ENCODE results near the gene TMEM132C.

Gene TMEM132C

GRCh38 chr12:128408669-128409068 is 141.7 kb downstream of the TMEM132C start:
- no peak for DNase-seq (ENCODE audit: extremely low read depth in 1 of 2, low read depth in 1 of 2)

GRCh38 chr12:128415036-128415560 is 148.1 kb downstream of the TMEM132C start:
- DNase-seq (ENCODE audit: extremely low read depth in 1 of 2, low read depth in 1 of 2) = no peak

- DNase-seq (ENCODE audit: extremely low read depth in 1 of 2, low read depth in 1 of 2) = no peak
Measured at GRCh38 chr12:128418944-128419343, 152.0 kb downstream of the TMEM132C start.

DNA sequence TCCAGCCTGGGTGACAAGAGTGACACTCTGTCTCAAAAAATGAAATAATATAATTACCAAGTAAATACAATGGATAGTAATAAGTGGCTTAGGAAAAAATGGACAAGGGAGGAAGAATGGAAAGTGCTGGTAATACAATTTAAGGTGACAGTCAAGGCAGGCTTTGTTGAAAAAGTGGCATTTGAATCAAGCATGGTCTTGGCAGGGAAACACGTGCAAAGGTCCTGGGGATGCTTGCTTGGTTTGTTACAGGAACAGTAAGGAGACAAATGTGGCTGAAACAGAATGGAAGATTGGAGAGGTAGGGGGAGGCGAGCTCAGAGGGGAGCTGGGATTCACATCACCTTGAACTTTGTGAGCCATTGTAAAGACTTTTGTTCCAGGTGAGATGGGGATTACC is 153.2 kb downstream of the TMEM132C start:
- DNase-seq (ENCODE audit: extremely low read depth in 1 of 2, low read depth in 1 of 2) = no peak

- no peak for DNase-seq (ENCODE audit: extremely low read depth in 1 of 2, low read depth in 1 of 2)
Measured at GRCh38 chr12:128421375-128421774, 154.4 kb downstream of the TMEM132C start.

DNA sequence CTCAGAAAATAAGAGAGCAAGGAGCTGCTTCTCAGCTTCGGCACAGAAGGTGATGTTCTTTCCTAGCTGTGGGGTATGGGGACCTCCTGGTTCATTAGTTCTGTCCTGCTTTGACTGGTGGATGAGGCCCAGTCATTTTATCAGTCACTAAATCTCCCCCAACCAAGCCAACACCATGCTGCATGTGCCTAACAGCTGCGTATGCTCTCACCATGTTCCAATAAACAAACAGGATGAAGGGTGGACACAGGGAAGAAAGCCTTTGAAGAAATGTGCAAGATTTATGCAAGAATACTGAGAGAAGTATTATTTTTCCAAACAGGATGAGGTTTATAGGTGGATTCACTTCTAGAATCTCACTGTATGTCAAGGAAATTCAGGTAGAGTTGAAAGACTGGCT is 156.2 kb downstream of the TMEM132C start:
- DNase-seq (ENCODE audit: extremely low read depth in 1 of 2, low read depth in 1 of 2) = no peak

DNA sequence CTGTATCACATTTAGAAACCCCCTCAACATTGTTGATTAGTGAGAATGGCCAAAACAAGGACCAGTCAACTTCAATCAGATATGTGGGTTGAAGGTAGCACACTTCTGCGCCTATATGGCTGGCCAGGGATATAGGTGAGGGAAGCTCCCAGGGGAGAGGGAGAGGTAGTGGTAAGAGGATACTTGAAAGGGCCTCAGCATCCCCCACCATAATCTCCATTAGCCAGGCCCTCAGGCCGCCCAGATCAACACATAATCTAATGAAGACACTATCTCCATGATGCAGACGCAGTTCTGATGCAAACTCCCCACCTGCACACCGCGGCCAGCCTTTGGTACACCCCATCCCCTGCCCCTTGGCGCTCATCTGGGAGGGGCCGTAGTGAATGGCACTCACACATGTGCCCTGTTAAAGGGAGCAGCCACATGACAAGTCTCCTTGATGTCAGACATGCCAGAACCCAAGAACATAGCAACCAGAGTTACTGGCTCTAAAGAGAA is 158.0 kb downstream of the TMEM132C start:
- DNase-seq (ENCODE audit: extremely low read depth in 1 of 2, low read depth in 1 of 2) = no peak

DNA sequence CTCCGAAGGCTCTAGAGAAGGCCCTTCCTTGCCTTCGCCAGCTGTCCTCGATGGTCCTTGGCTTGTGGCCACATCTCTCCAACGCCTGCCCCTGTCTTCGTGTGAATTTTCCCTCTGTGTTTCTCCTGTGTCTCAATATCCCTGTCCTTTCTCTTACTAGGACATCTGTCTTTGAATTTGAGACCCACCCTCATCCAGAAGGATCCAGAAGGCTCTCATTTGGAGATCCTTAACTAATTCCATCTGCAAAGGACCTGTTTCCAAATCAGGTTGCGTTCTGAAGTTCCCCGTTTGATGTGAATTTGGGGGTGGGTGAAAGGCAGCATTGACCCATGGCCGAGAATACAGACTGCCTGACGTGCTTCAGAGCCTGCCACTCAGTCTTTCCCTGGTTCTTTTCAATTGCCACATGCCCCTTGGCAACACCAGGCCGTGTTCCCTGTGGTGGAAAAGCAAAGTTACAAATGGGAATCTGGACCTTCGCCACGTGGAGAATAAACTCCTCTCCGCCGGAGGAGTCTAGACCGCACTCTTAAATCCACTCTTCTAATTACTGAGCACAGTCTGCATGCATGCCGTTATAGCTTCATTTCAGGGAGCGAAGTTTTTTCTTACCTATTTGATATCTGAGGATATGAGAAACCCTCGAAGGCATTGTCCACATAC is 158.8 kb downstream of the TMEM132C start:
- no peak for DNase-seq (ENCODE audit: extremely low read depth in 1 of 2, low read depth in 1 of 2)

- DNase-seq (ENCODE audit: extremely low read depth in 1 of 2, low read depth in 1 of 2) = no peak
Measured at GRCh38 chr12:128426511-128426910, 159.5 kb downstream of the TMEM132C start.

DNA sequence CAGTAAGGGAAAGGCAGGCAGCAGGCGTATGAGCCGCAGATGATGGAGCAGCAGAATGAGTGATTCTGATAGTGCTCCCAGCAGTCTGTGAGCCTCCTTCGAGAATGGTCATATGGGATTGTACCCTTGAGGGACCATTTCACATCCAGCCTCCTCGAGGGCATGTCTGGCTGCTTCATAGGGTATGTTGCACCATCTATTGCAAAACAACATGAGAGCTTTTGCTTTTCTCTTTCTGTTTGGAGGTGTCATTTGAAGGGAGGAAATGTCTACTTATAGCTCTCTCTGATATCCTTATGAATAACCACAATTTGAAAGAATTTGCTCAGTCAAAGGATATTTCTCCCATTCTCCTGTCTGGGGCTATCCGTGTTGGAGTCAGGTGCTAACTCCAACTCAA is 172.8 kb downstream of the TMEM132C start:
- no peak for DNase-seq (ENCODE audit: extremely low read depth in 1 of 2, low read depth in 1 of 2)

DNA sequence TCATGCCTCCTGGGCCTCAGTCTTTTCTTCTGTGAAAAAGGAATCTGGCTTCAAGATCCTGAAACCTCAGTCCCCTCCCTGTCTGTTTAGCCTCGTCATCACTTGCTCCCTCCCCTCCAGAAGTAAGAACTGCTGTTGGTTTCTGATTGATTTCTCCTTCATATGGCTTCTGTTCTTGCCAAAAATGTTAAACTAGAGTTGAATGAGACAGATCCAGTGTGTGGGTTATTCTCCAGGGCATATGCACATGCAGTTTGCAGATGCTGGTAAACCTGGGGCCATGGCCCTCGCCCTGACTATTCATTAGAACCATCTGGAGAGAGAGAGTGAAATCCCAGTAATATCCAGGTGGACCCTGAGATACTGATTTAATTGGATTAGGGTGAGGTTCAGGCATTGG is 175.1 kb downstream of the TMEM132C start:
- DNase-seq (ENCODE audit: extremely low read depth in 1 of 2, low read depth in 1 of 2) = no peak

- DNase-seq (ENCODE audit: extremely low read depth in 1 of 2, low read depth in 1 of 2) = no peak
Measured at GRCh38 chr12:128444598-128444997, 177.6 kb downstream of the TMEM132C start.

DNA sequence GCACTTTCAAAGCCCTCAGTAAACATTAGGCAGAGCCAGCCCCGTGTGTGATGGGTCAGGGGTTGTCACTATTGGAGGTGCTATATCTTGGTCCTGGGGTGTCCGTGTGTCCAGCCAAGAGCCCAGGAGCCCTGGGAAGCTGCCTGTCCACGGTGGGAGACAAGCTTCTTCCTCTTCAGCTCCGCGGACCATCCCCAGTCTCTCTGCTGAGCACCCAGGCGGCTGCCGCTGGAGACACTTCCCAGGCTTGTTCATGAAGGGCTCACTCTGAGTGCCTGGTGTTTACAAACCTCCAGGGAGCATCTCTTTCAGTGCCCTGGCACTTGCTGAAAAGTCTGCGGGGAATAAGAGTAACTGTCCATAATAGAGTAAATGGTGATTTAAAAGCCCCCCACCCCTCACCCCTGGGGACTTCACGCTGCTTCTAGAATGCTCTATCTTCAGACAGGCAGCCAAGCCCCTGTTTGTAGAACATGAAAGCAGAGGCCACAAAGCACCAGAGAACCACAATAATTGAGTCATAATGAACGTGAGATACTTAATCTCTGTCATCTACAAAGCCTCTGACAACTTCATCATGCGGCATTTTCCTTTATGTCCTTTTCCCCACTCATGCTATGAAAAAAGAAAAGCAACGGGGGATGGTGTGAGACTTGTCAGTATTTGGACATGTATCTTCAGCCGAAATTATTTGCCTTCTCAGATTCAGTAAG is 178.6 kb downstream of the TMEM132C start:
- DNase-seq (ENCODE audit: extremely low read depth in 1 of 2, low read depth in 1 of 2) = no peak

- no peak for DNase-seq (ENCODE audit: extremely low read depth in 1 of 2, low read depth in 1 of 2)
Measured at GRCh38 chr12:128449146-128449894, 182.3 kb downstream of the TMEM132C start.

GRCh38 chr12:128450810-128451209 is 183.8 kb downstream of the TMEM132C start:
- DNase-seq (ENCODE audit: extremely low read depth in 1 of 2, low read depth in 1 of 2) = no peak

- no peak for DNase-seq (ENCODE audit: extremely low read depth in 1 of 2, low read depth in 1 of 2)
Measured at GRCh38 chr12:128455851-128456250, 188.9 kb downstream of the TMEM132C start.

- no peak for DNase-seq (ENCODE audit: extremely low read depth in 1 of 2, low read depth in 1 of 2)
Measured at GRCh38 chr12:128456922-128457321, 190.0 kb downstream of the TMEM132C start.

DNA sequence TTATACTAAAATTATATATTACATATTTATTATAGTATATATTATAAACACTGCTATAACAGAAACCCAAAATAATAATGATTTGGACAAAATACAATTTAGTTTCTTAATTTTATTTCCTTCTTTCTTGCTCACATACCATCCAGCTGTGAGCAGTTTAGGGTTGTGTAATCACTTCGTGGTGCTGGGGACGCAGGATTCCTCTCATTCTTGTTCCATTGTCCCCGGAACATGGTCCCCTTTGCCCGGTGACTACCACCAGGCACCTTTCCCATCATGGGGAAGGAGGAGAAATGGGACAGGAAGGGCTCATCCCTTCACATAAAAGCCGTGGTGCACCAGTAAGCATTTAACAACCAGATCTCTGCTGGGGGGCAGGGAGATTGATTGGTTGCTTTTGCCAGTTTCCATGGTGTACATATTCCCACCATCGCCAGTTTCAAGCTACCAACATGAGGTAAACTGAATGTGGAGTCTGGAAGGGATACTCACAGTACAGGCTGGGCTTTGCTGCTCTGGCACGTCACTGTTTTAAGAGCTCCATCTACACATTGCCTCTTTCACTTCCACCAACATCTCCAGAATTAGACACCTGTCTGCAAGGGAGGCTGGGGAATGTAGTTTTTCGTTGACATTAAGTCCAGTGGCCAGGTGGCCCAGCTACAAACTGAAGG is 191.5 kb downstream of the TMEM132C start:
- DNase-seq (ENCODE audit: extremely low read depth in 1 of 2, low read depth in 1 of 2) = no peak

- no peak for DNase-seq (ENCODE audit: extremely low read depth in 1 of 2, low read depth in 1 of 2)
Measured at GRCh38 chr12:128459067-128459466, 192.1 kb downstream of the TMEM132C start.

DNA sequence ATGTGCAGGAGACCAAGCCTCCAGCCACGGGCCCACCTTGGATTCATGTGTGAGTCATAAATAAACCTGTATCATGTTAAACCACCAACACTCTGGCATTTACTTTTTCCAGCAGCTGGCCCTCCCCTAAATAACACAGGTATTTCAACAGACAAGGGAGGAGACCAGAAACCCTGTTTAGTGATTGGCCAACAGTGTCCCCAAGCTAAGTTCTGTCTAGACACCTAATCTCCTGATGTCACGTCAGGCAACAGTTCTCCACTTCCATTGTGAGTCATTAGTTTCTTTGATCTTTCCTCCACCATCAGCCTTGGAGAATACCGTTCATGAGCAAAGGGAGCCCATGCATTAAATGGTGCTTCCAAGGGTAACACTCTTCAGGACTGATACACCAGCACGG is 196.9 kb downstream of the TMEM132C start:
- no peak for DNase-seq (ENCODE audit: extremely low read depth in 1 of 2, low read depth in 1 of 2)

GRCh38 chr12:128467882-128468281 is 200.9 kb downstream of the TMEM132C start:
- DNase-seq (ENCODE audit: extremely low read depth in 1 of 2, low read depth in 1 of 2) = no peak
